Stomach smooth muscle (tissue), 2 donors: ENCODE results near the gene SLC6A8.

Experiments used
- H3K27ac ChIP-seq: one replicate; pipeline ENCODE4 v1.7.0; 2013; ENCODE audit warnings: mild to moderate bottlenecking, low read length, inconsistent platforms
- H3K27me3 ChIP-seq, 2 donors: one replicate each; pipeline ENCODE4 v1.7.0; 2013; ENCODE audit warnings: low read length in 2 of 2; ENCODE audit not compliant: insufficient read depth in 2 of 2, control insufficient read depth in 1 of 2
- H3K36me3 ChIP-seq, 2 donors: one replicate each; pipeline ENCODE4 v1.7.0; 2013; ENCODE audit warnings: low read length in 2 of 2; ENCODE audit not compliant: control insufficient read depth in 2 of 2, insufficient read depth in 2 of 2
- H3K4me1 ChIP-seq: one replicate; pipeline ENCODE4 v1.7.0; 2013; ENCODE audit warnings: low read length; ENCODE audit not compliant: control insufficient read depth, insufficient read depth
- H3K4me3 ChIP-seq, 2 donors: one replicate each; pipeline ENCODE4 v1.7.0; 2013; ENCODE audit warnings: low read length in 2 of 2
- H3K9ac ChIP-seq, 2 donors: one replicate each; pipeline ENCODE4 v1.7.0; 2013; ENCODE audit warnings: low read length in 2 of 2, mild to moderate bottlenecking in 1 of 2
- H3K9me3 ChIP-seq, 2 donors: one replicate each; pipeline ENCODE4 v1.7.0; 2013; ENCODE audit warnings: low read length in 2 of 2; ENCODE audit not compliant: control insufficient read depth in 2 of 2
- donor health status: healthy.
- donor health status: Pancreatic carcinoma.

Gene SLC6A8

DNA sequence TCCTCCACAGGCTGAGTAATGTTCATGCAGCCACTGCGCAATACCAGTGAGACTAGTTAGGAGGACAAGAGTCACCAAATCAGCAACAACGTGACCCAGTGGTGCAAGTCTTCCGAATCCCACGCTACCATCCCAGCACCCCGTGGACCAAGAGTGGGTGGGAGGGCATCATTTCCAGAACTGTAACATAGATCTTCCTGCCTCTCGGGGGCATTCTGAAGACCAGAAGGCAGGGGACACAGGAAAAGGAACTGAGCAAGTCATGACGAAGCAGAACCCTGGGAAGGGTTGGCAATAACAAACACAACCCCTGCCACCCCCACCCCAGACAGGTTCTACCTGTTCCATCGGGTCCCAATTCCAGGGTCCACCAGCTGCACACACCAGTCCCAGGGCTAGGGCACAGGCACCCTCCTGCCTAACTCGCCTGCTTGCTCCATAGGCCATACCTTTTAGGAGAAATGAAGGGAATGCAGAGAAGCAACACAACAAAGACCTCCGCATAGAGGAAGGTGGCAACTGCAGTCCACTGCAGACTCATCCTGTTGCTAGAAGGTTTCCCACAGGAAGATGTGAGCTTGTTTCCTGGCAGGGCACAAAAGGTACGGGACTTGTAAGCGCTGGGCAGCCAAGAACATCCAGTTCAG is 35.1 kb downstream of the SLC6A8 start:
- H3K9ac ChIP-seq, result peak overlapping the region; percentile 69 to 74
- H3K9me3 ChIP-seq, result no peaks in the 10 kb centered on the region
- peaks cover 0 to 10% of the 10 kb centered on the region in 2 donors for H3K27me3 ChIP-seq
- peaks cover 19% of the 10 kb centered on the region in 2 donors for H3K36me3 ChIP-seq
- H3K4me3 ChIP-seq, result peak overlapping the region; percentile 62 to 74
- peaks cover 44% of the 10 kb centered on the region for H3K4me1 ChIP-seq
- H3K27ac ChIP-seq, result peak overlapping the region; percentile 76

DNA sequence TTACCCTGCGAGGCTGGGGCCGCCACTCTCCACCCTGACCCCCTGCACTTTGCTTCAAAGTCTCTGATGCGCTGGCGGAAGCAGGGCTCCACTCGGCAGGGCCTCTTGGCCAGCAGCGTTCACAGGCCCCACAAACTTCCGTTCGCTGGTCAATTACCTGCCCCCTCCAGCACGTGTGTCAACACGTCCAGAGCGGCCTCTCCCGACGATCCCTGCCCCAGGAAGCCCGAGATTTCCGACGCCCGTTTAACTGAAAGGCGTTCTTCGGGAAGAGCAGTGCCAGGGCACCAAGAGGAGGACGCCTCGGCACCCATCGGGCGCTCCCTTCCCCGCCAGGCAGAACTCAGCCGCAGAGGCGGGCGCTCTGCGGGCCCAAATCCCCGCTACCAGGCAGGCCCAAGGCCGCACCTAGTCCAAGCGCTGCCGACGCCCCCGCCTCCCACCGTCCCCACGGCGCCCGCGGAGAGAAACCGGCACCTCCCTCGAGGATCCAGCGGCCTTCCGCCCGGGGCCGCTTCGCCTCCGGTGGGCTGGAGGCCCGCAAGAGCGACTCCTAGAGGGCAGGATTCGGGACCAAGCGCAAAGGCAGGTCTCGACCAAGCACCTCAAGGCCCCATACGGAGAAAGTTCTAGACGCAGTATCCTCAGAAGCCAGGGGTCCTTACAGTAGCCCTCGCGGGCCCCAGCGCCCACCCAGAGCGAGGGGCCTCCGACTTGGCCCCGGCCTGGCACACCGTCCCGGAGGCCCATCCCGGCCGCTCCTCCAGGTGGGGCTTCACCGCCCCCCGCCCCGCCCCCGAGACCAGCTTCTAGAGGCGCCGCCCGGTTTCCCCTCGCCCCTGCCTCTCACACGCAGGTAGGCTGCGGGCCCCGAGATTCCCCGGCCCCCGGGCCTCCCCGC is 35.9 kb downstream of the SLC6A8 start:
- Histone ChIP-seq H3K4me1 (peaks cover 51% of the 10 kb centered on the region), H3K9ac (peak overlapping the region; percentile 69 to 74), H3K36me3 (peaks cover 15 to 19% of the 10 kb centered on the region in 2 donors), H3K4me3 (peak overlapping the region; percentile 62 to 74), H3K27me3 (peaks cover 0 to 10% of the 10 kb centered on the region in 2 donors), H3K9me3 (no peaks in the 10 kb centered on the region), H3K27ac (peak overlapping the region; percentile 76)

- peaks cover 57% of the 10 kb centered on the region for H3K4me1 ChIP-seq
- H3K9me3 ChIP-seq, result no peaks in the 10 kb centered on the region
- H3K36me3 ChIP-seq, result peaks cover 10 to 11% of the 10 kb centered on the region in 2 donors
- peaks cover 0 to 12% of the 10 kb centered on the region in 2 donors for H3K27me3 ChIP-seq
- peak within 1 kb of the TSS; percentile 62 to 74 for H3K4me3 ChIP-seq
- peak within 1 kb of the TSS; percentile 69 to 74 for H3K9ac ChIP-seq
- peak within 1 kb of the TSS; percentile 76 for H3K27ac ChIP-seq
Measured at GRCh38 chrX:153724252-153725038, 36.7 kb downstream of the SLC6A8 start, which contains the start of the genes ABCD1 and BCAP31. ABCD1 (plus strand) TSS chrX:153724856; CDS start chrX:153725267, 411 bp downstream. BCAP31 (minus strand) TSS chrX:153724387; CDS start chrX:153723244, 1,143 bp downstream.

DNA sequence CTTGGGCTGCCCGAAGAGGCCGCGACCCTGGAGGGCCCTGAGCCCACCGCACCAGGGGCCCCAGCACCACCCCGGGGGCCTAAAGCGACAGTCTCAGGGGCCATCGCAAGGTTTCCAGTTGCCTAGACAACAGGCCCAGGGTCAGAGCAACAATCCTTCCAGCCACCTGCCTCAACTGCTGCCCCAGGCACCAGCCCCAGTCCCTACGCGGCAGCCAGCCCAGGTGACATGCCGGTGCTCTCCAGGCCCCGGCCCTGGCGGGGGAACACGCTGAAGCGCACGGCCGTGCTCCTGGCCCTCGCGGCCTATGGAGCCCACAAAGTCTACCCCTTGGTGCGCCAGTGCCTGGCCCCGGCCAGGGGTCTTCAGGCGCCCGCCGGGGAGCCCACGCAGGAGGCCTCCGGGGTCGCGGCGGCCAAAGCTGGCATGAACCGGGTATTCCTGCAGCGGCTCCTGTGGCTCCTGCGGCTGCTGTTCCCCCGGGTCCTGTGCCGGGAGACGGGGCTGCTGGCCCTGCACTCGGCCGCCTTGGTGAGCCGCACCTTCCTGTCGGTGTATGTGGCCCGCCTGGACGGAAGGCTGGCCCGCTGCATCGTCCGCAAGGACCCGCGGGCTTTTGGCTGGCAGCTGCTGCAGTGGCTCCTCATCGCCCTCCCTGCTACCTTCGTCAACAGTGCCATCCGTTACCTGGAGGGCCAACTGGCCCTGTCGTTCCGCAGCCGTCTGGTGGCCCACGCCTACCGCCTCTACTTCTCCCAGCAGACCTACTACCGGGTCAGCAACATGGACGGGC is 37.5 kb downstream of the SLC6A8 start:
- H3K4me3 ChIP-seq, result peak overlapping the region; percentile 36 to 66
- no peaks in the 10 kb centered on the region for H3K9me3 ChIP-seq
- H3K36me3 ChIP-seq, result peaks cover 5 to 7% of the 10 kb centered on the region in 2 donors
- H3K27me3 ChIP-seq, result peaks cover 0 to 8% of the 10 kb centered on the region in 2 donors
- peak overlapping the region; percentile 75 for H3K27ac ChIP-seq
- H3K4me1 ChIP-seq, result peaks cover 57% of the 10 kb centered on the region
- peak overlapping the region; percentile 47 to 67 for H3K9ac ChIP-seq

DNA sequence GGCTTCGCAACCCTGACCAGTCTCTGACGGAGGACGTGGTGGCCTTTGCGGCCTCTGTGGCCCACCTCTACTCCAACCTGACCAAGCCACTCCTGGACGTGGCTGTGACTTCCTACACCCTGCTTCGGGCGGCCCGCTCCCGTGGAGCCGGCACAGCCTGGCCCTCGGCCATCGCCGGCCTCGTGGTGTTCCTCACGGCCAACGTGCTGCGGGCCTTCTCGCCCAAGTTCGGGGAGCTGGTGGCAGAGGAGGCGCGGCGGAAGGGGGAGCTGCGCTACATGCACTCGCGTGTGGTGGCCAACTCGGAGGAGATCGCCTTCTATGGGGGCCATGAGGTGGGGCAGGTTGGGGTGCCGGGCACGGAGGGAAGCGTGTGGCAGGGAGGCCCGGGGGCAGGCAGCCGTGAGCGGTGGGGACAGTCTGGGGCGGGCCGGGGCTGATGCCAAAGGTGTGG is 38.1 kb downstream of the SLC6A8 start:
- Histone ChIP-seq H3K9me3 (no peaks in the 10 kb centered on the region), H3K27me3 (peaks cover 0 to 8% of the 10 kb centered on the region in 2 donors), H3K36me3 (peaks cover 1 to 4% of the 10 kb centered on the region in 2 donors), H3K4me1 (peaks cover 57% of the 10 kb centered on the region), H3K9ac (no peak overlapping the region), H3K27ac (peak overlapping the region; percentile 75), H3K4me3 (peak overlapping the region in 1 of 2 donors; percentile 57)

- H3K36me3 ChIP-seq, result peaks cover 0 to 3% of the 10 kb centered on the region in 2 donors
- peaks cover 57% of the 10 kb centered on the region for H3K4me1 ChIP-seq
- H3K9ac ChIP-seq, result no peak overlapping the region
- peaks cover 0 to 8% of the 10 kb centered on the region in 2 donors for H3K27me3 ChIP-seq
- peaks cover 0 to 1% of the 10 kb centered on the region in 2 donors for H3K9me3 ChIP-seq
- peak overlapping the region; percentile 22 to 57 for H3K4me3 ChIP-seq
- peak overlapping the region; percentile 75 for H3K27ac ChIP-seq
Measured at GRCh38 chrX:153726286-153727122, 38.8 kb downstream of the SLC6A8 start.

DNA sequence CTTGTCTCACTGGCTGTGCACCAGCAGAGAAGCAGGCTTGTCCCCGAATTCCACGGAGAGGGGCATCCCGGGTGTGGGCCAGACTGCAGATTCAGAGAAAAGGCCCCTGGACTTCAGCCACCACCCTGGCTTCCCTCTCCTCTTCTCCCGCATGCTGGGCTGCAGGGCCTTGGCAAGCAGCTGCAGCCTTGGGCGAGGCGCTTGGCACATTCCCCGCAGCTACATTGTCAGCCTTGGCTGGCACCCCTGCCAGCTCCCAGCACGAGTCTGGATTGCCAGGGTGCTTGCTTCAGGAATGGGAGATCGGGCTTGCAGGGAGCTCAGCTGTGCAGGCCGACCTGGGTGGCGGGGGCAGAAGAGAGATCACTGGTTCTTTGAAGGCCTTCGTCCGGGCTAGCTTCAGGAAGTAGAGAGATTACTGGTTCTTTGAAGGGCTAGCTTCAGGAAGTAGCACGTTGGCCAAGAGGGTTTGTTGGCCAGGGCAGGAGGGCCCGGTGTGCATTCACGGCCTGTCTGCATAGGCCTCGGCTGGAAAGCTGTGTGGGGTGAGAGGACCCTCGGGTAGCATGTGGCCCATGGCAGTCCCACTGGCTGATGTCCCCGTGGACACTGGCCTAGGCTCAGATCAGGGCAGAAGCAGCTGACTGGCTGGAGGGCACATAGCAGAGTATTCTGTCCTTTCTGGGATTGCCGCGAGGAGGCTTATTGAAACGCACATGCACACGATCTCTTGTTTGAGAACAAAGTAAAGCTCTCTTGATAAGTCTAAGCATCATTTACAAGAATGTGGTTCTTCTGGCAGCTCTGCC is 39.6 kb downstream of the SLC6A8 start:
- Histone ChIP-seq H3K27me3 (peaks cover 0 to 8% of the 10 kb centered on the region in 2 donors), H3K36me3 (peaks cover 0 to 3% of the 10 kb centered on the region in 2 donors), H3K4me1 (peaks cover 57% of the 10 kb centered on the region), H3K4me3 (peak overlapping the region; percentile 22 to 57), H3K9me3 (peaks cover 0 to 7% of the 10 kb centered on the region in 2 donors), H3K9ac (peak overlapping the region; percentile 29 to 38), H3K27ac (peak overlapping the region; percentile 75)

DNA sequence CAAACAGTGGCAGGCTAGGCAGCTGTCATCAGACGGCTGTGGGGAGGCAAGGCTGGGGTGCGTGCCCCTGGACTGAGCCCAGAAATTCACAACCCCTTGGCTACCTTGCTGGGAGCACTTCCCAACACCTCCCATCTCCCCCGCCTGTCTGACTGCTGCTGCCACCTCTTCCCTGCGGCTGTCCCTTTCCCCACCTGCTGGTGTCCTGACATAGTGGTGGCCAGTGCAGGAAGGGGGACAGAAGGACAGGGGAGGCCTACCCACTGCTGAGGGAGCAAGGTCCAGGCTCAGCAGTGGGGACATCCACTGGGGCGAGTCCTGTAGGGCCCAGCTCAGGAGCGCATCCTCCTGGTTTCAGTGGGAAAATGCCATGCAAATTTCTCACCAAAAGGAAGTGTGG is 40.4 kb downstream of the SLC6A8 start:
- Histone ChIP-seq H3K27ac (peak overlapping the region; percentile 75), H3K4me3 (peak overlapping the region; percentile 19 to 57), H3K27me3 (peaks cover 0 to 7% of the 10 kb centered on the region in 2 donors), H3K9ac (peak overlapping the region in 1 of 2 donors; percentile 38), H3K36me3 (peaks cover 0 to 3% of the 10 kb centered on the region in 2 donors), H3K4me1 (peaks cover 51% of the 10 kb centered on the region), H3K9me3 (peaks cover 0 to 7% of the 10 kb centered on the region in 2 donors)
